Vagina (tissue), 2 donors: ENCODE data around the gene LIPT2.

Source experiments
- CTCF ChIP-seq, 3 experiments: fragments of 450-650 bp in 2 of 3; fragments of 200-600 bp in 1 of 3; sonication (generic) in 1 of 3; IDR thresholded peaks; one replicate each; pipeline ENCODE4 v1.5.1; 2017 to 2019; ENCODE audit warnings: antibody characterized with exemption in 3 of 3, mild to moderate bottlenecking in 2 of 3, moderate library complexity in 2 of 3
- POLR2A ChIP-seq, 2 donors: fragments of 450-650 bp; IDR thresholded peaks; one replicate each; pipeline ENCODE4 v1.6.1; 2017; ENCODE audit warnings: antibody characterized with exemption in 2 of 2, mild to moderate bottlenecking in 2 of 2, moderate library complexity in 2 of 2

- TF ChIP-seq CTCF (IDR thresholded peaks at IDR 0.05) (no peak), POLR2A (IDR thresholded peaks at IDR 0.05) (no peak)
Observed at GRCh38 chr11:74533421-74533820, 39.9 kb upstream of the LIPT2 start.
